HEK293T (cell line): ENCODE data around the gene NSF.
"Not testable (repeated sequence)": the region's sequence is repeated elsewhere in the genome, so short reads cannot be mapped to it uniquely, and the experiment has no call there.

Source experiments
- CTCF ChIA-PET: fragments of 350-600 bp; formaldehyde crosslinking; extraction: SDS; loops from one replicate; lab custom pipeline; 2021; ENCODE audit warnings: antibody characterized with exemption, inconsistent platforms; lab: Yijun Ruan, JAX
- POLR2A ChIA-PET: fragments of 350-600 bp; formaldehyde crosslinking; extraction: SDS; loops from one replicate; lab custom pipeline; 2020; ENCODE audit warnings: antibody characterized with exemption, inconsistent platforms; lab: Yijun Ruan, JAX
- DNase-seq: peaks from one replicate; pipeline ENCODE4 v3.0.0; 2012; ENCODE audit warnings: mixed read lengths; ENCODE audit errors: extremely low spot score

NSF gene

DNA sequence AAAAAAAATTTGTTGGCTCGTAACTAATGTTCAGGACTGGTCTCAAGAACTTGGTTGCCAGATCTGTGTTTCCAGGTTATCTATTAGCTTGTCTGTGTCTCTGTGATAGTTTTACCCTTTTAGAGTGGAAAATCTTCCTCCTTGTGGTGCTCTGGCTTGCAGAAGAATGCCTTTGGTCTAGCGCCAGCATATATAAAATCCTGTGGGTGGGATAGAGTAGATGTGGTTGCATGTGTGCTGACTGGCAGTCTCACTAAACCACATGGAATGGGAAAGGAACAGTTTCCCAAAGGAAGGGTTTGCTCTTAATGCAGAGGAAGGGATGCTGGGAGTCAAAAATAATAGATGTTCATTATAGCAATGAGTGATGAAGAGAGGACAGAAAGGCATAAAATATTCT lies 33.3 kb downstream of the NSF start:
- DNase-seq, CTCF ChIA-PET, POLR2A ChIA-PET: not testable (repeated sequence)

- POLR2A ChIA-PET, DNase-seq, CTCF ChIA-PET: not testable (repeated sequence)
Measured at GRCh38 chr17:46624726-46625125, 34.3 kb downstream of the NSF start.

DNA sequence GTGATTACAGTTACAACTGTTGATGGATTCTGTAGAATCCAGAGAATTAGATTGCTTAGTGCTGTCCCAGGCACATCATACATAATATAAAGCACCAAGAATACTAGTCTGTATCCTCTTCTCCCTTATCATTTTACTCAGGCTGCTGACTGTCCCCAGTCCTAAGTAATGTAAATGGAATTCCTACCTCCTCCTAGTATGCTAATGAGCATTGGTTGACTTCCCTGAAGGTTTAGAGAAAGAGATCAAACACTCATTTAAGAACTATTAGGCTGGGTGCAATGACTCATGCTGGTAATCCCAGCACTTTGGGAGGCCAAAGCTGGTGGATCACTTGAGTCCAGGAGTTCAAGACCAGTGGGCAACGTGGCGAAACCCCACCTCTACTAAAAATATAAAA lies 37.0 kb downstream of the NSF start:
- CTCF ChIA-PET, POLR2A ChIA-PET, DNase-seq: not testable (repeated sequence)

GRCh38 chr17:46628753-46629436 lies 38.4 kb downstream of the NSF start:
- DNase-seq, POLR2A ChIA-PET, CTCF ChIA-PET: not testable (repeated sequence)

- POLR2A ChIA-PET: not testable (repeated sequence)
Measured at GRCh38 chr17:46632146-46632545, 41.7 kb downstream of the NSF start.

GRCh38 chr17:46634844-46635243 lies 44.4 kb downstream of the NSF start:
- DNase-seq, POLR2A ChIA-PET, CTCF ChIA-PET: not testable (repeated sequence)

More at GRCh38 chr17:46632146-46632545, 41.7 kb downstream of the NSF start:
- CTCF ChIA-PET, DNase-seq: not testable (repeated sequence)

DNA sequence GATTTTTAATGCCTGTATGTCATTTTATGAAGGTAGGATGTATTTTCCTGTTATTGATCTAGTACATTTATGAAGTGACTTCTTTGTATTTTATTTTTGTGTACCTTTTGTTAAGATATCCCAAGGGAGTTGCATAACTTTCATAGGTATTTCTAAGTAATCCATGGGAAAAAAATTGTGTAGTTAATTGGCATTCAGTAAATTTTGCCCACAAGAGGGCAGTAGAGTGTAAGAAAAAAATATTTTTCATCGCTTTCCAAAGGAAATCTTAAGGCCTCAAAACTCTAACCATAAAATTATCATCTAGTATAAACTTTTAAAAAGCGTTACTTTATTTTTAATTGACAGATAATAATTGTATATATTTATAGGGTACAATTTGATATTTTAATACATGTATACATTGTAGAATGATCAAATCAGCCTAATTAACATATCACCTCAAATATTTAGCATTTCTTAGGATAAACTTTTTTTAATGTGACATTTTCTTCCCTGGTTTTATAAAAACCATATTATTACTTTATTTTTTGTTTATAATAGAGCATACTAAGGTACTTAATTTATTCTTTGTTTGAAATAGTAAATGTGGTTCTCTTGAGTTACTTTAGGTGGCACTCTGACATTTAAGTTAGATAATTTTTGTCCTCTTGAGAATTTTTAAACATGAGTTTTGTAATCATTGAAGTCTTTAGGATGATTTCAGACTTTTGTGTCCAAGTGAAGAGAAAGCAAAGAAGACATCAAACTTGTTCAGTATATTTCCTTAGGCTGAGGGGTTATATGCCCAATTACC lies 51.6 kb downstream of the NSF start:
- CTCF ChIA-PET, DNase-seq, POLR2A ChIA-PET: not testable (repeated sequence)

- CTCF ChIA-PET, POLR2A ChIA-PET, DNase-seq: not testable (repeated sequence)
Measured at GRCh38 chr17:46647251-46647650, 56.8 kb downstream of the NSF start.

GRCh38 chr17:46647688-46648278 lies 57.3 kb downstream of the NSF start:
- CTCF ChIA-PET, DNase-seq, POLR2A ChIA-PET: not testable (repeated sequence)

DNA sequence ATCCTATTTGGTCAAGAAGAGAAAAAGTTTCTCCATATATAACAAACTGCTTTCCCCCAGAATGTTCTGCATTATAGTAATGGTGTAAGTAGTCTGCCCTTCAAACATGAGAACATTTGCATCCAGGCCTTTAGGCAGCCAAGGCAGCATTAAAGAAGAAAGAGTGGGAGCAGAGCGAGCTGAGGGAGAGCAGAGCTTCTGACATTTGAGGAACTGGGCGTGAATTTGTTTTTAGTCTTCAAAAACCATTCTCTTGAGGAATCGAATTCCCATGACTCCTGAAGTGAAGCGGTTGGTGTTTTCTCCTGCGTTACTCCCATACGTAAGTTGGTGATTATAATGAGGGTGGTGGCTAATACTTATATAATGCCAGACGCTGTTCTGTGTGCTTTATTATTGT lies 58.8 kb downstream of the NSF start:
- DNase-seq, CTCF ChIA-PET, POLR2A ChIA-PET: not testable (repeated sequence)

DNA sequence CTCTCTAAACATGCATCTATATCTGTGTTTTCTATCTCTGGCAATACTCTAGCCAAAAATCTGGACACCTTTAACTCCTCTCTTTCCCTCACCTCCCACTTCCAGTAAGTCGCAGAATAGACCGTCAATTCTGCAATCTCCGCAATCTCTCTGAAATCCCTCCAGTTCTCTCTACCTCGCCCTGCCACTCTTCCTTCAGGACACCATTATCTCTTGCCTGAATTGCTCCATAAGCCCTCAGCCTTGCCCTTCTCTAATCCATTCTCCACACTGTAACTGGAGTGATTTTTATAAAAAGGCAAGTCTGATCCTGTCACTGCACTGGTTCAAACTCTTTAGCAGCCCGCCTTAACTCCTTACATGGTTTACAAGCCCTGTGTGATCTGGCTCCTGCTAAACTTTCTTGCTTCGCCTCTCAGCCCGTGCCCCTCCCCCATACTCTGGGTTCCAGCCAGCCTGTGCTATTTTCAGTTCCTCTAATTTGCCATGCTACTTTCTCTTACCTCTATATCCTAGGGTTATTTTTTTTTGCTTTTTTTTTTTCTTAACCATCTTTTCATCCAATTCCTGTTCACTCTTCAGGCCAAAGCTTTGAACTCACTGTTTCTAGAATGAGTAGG lies 61.7 kb downstream of the NSF start:
- DNase-seq, CTCF ChIA-PET, POLR2A ChIA-PET: not testable (repeated sequence)

GRCh38 chr17:46658235-46658634 lies 67.8 kb downstream of the NSF start:
- CTCF ChIA-PET, DNase-seq, POLR2A ChIA-PET: not testable (repeated sequence)

- DNase-seq, CTCF ChIA-PET, POLR2A ChIA-PET: not testable (repeated sequence)
Measured at GRCh38 chr17:46659702-46660101, 69.2 kb downstream of the NSF start.

GRCh38 chr17:46663123-46663522 lies 72.7 kb downstream of the NSF start:
- POLR2A ChIA-PET, CTCF ChIA-PET, DNase-seq: not testable (repeated sequence)

GRCh38 chr17:46663552-46663951 lies 73.1 kb downstream of the NSF start:
- POLR2A ChIA-PET, CTCF ChIA-PET, DNase-seq: not testable (repeated sequence)

GRCh38 chr17:46665969-46666368 lies 75.5 kb downstream of the NSF start:
- POLR2A ChIA-PET: not testable (repeated sequence)

GRCh38 chr17:46670789-46671188 lies 80.3 kb downstream of the NSF start:
- DNase-seq, POLR2A ChIA-PET, CTCF ChIA-PET: not testable (repeated sequence)

More at GRCh38 chr17:46665969-46666368, 75.5 kb downstream of the NSF start:
- DNase-seq, CTCF ChIA-PET: not testable (repeated sequence)

DNA sequence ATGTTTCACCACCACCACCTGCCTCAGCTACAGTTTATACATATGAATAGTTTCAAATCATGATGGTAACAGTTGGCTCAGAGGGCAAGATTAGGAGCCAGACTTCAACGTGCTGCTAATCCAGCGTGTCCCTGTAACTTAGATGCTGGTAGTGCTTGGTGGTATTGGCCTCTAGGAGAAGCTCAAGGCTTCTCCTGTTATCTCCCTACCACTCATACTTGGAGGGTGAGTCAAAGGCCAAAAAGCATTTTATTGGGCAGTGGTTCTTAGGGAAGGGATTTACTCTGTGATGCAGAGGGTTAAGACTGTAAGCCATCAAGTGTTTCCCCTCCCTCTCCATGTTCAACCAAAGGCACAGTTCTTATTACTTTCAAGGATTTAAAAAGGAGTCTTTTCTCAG lies 82.3 kb downstream of the NSF start:
- CTCF ChIA-PET, DNase-seq, POLR2A ChIA-PET: not testable (repeated sequence)
